GM23338 (cell line): ENCODE data around the gene SPTBN4. TPM values are rescaled to one million over a fixed set of nuclear protein-coding genes. Genes with fewer than 3 reads are reported as not detected.

ENCODE experiments used
- ATAC-seq: fragments of 200-7000 bp; cut with Tn5 transposase; 3 replicates; pipeline ENCODE4 v1.9.1; 2020
- DNase-seq: peaks from one replicate; pipeline ENCODE4 v3.0.0-alpha.2; 2015; ENCODE audit warnings: low spot score
- H2AFZ ChIP-seq: fragments of 200-600 bp; sonication (generic); 2 replicates; pipeline ENCODE4 v1.8.0; 2016; ENCODE audit warnings: antibody characterized with exemption, mild to moderate bottlenecking, moderate library complexity
- H3F3A ChIP-seq: fragments of 200-600 bp; sonication (generic); replicated peaks from 2 replicates; pipeline ENCODE4 v1.8.0; 2017; ENCODE audit warnings: antibody characterized with exemption, mixed run types, low read depth
- H3K27ac ChIP-seq: fragments of 200-600 bp; sonication (generic); 2 replicates; pipeline ENCODE4 v1.6.1; 2016; ENCODE audit warnings: low read depth
- H3K27me3 ChIP-seq: fragments of 200-600 bp; sonication (generic); 2 replicates; pipeline ENCODE4 v1.8.0; 2016; ENCODE audit warnings: mild to moderate bottlenecking, mixed run types, moderate library complexity; ENCODE audit not compliant: insufficient read depth
- H3K36me3 ChIP-seq: fragments of 200-600 bp; sonication (generic); 2 replicates; pipeline ENCODE4 v1.8.0; 2016; ENCODE audit warnings: mild to moderate bottlenecking; ENCODE audit not compliant: insufficient read depth
- H3K4me1 ChIP-seq: fragments of 200-600 bp; sonication (generic); 2 replicates; pipeline ENCODE4 v1.8.0; 2016; ENCODE audit warnings: mild to moderate bottlenecking, moderate library complexity; ENCODE audit not compliant: insufficient read depth
- H3K4me2 ChIP-seq: fragments of 200-600 bp; sonication (generic); 2 replicates; pipeline ENCODE4 v1.7.1; 2017; ENCODE audit warnings: mixed run types
- H3K4me3 ChIP-seq: fragments of 200-600 bp; sonication (generic); 2 replicates; pipeline ENCODE4 v1.6.1; 2016; ENCODE audit warnings: mixed run types
- H3K79me2 ChIP-seq: fragments of 200-600 bp; sonication (generic); replicated peaks from 2 replicates; pipeline ENCODE4 v1.8.0; 2017; ENCODE audit warnings: mild to moderate bottlenecking; ENCODE audit not compliant: insufficient read depth
- H3K9me2 ChIP-seq: fragments of 200-600 bp; sonication (generic); 2 replicates; pipeline ENCODE4 v1.8.0; 2017; ENCODE audit not compliant: insufficient read depth
- H4K20me1 ChIP-seq: fragments of 200-600 bp; sonication (generic); replicated peaks from 2 replicates; pipeline ENCODE4 v1.8.0; 2017; ENCODE audit warnings: mild to moderate bottlenecking; ENCODE audit not compliant: insufficient read depth
- H3K27ac Mint-ChIP-seq: 2 replicates; pipeline ENCODE4 v1.8.0; 2020; ENCODE audit warnings: inconsistent platforms, mild to moderate bottlenecking, moderate library complexity, mixed read lengths
- H3K27me3 Mint-ChIP-seq: 3 replicates; pipeline ENCODE4 v1.8.0; 2022; ENCODE audit warnings: low read depth, mild to moderate bottlenecking, moderate library complexity, mixed read lengths, inconsistent platforms; ENCODE audit not compliant: insufficient read depth, poor library complexity
- H3K36me3 Mint-ChIP-seq: 3 replicates; pipeline ENCODE4 v1.8.0; 2021; ENCODE audit warnings: low read depth, mild to moderate bottlenecking, inconsistent platforms, moderate library complexity, mixed read lengths
- H3K4me1 Mint-ChIP-seq: 3 replicates; pipeline ENCODE4 v1.8.0; 2020; ENCODE audit warnings: mild to moderate bottlenecking, inconsistent platforms, mixed read lengths
- H3K4me3 Mint-ChIP-seq: 3 replicates; pipeline ENCODE4 v1.8.0; 2021; ENCODE audit warnings: moderate library complexity, mild to moderate bottlenecking, inconsistent platforms, mixed read lengths
- H3K9me3 Mint-ChIP-seq: 3 replicates; pipeline ENCODE4 v1.8.0; 2020; ENCODE audit warnings: moderate library complexity, mild to moderate bottlenecking, inconsistent platforms, mixed read lengths
- CREB1 ChIP-seq: fragments of 250-450 bp; sonication (Bioruptor Pico); IDR thresholded peaks from 2 replicates; pipeline ENCODE4 v1.5.0; 2020; ENCODE audit warnings: low read depth, mild to moderate bottlenecking, moderate library complexity
- ETS1 ChIP-seq: IDR thresholded peaks from 2 replicates; pipeline ENCODE4 v1.6.1; 2016; ENCODE audit warnings: antibody characterized with exemption
- EZH2 ChIP-seq: fragments of 200-600 bp; sonication (generic); IDR thresholded peaks from one replicate; pipeline ENCODE4 v1.8.0; 2017; ENCODE audit warnings: antibody characterized with exemption, mild to moderate bottlenecking, low read depth; ENCODE audit not compliant: unreplicated experiment
- EZH2phosphoT487 ChIP-seq: fragments of 200-600 bp; sonication (generic); IDR thresholded peaks from one replicate; pipeline ENCODE4 v1.8.1; 2018; ENCODE audit warnings: antibody characterized with exemption; ENCODE audit not compliant: unreplicated experiment
- JUNB ChIP-seq: IDR thresholded peaks from one replicate; pipeline ENCODE4 v1.6.1; 2016; ENCODE audit warnings: antibody characterized with exemption; ENCODE audit not compliant: unreplicated experiment
- NANOG ChIP-seq: IDR thresholded peaks from 2 replicates; pipeline ENCODE4 v1.6.1; 2016; ENCODE audit warnings: antibody characterized with exemption, borderline replicate concordance
- POLR2AphosphoS5 ChIP-seq: IDR thresholded peaks from 2 replicates; pipeline ENCODE4 v1.6.1; 2016; ENCODE audit warnings: antibody characterized with exemption, low read depth
- REST ChIP-seq: IDR thresholded peaks from one replicate; pipeline ENCODE4 v1.6.1; 2018; ENCODE audit warnings: antibody characterized with exemption; ENCODE audit not compliant: unreplicated experiment
- STAT1 ChIP-seq: IDR thresholded peaks from one replicate; pipeline ENCODE4 v1.6.1; 2016; ENCODE audit warnings: antibody characterized with exemption; ENCODE audit not compliant: unreplicated experiment
- ZNF114 ChIP-seq: fragments of 250-450 bp; sonication (Bioruptor Pico); IDR thresholded peaks from 2 replicates; pipeline ENCODE4 v1.5.0; 2020; ENCODE audit warnings: mild to moderate bottlenecking, moderate library complexity
- ZNF331 ChIP-seq: fragments of 250-450 bp; sonication (Bioruptor Pico); IDR thresholded peaks from 2 replicates; pipeline ENCODE4 v1.5.0; 2020; ENCODE audit warnings: low read depth, mild to moderate bottlenecking, moderate library complexity
- polyA plus RNA-seq: library from polyadenylated mRNA; unstranded; fragments of >200 nt; fragmentation: Nextera tagmentation; extraction: Ambion mirVana; gene quantifications from 2 replicates; pipeline ENCODE4 v1.2.1, GENCODE V29; 2016
- total RNA-seq: library from RNA; depleted of rRNA; stranded (reverse); fragments of >200 nt; shearing (Covaris generic); gene quantifications from 2 replicates; pipeline ENCODE4 v1.2.3, GENCODE V29; 2014
- TF ChIP-seq, protein P1 (sequence below), 2 experiments: fragments of 200-600 bp in 1 of 2; sonication (generic) in 1 of 2; conservative IDR thresholded peaks; 2 replicates each; pipeline versions ENCODE4 v1.5.1 to v1.6.1; 2016 to 2017; ENCODE audit warnings: antibody characterized with exemption in 2 of 2, low read depth in 2 of 2, mild to moderate bottlenecking in 2 of 2, moderate library complexity in 1 of 2
- TF ChIP-seq, protein P2 (sequence below): fragments of 250-450 bp; sonication (Bioruptor Pico); IDR thresholded peaks from 2 replicates; pipeline ENCODE4 v1.5.0; 2020; ENCODE audit warnings: mild to moderate bottlenecking, moderate library complexity

The SPTBN4 gene
- total and polyA plus RNA-seq, 2 experiments from 2014 or later = 1.6 to 2.3 TPM

- Histone ChIP-seq H3K4me3 (no peak overlapping the region; the same call in 1 of the 2 replicates), H2AFZ (no peak overlapping the region; the same call in 1 of the 2 replicates), H3K4me2 (no peak overlapping the region; the same call in 1 of the 2 replicates), H3K36me3 (no peaks in the 10 kb centered on the region), H3K27ac (no peak overlapping the region), H3K9me2 (peaks cover 9% of the 10 kb centered on the region), H3F3A (no peaks in the 10 kb centered on the region), H3K27me3 (peaks cover 44% of the 10 kb centered on the region), H3K4me1 (no peaks in the 10 kb centered on the region; the same call in 1 of the 2 replicates), H3K79me2 (no peaks in the 10 kb centered on the region), H4K20me1 (0 out of 2 replicates have a peak, but pooled peaks cover 4% of the 10 kb centered on the region)
- ATAC-seq (no peak), DNase-seq (no peak)
- Mint-ChIP-seq H3K27me3 (peaks cover 49% of the 10 kb centered on the region), H3K36me3 (no peaks in the 10 kb centered on the region), H3K27ac (peak overlapping the region; percentile 46; the same call in 1 of the 2 replicates), H3K4me3 (peak overlapping the region; percentile 57), H3K9me3 (no peaks in the 10 kb centered on the region), H3K4me1 (peaks cover 17% of the 10 kb centered on the region; the same call in 2 of the 3 replicates)
- TF ChIP-seq CREB1 = no peak
- no peak for TF ChIP-seq JUNB
- TF ChIP-seq ETS1 = no peak
- TF ChIP-seq POLR2AphosphoS5 = no peak
- no peak for TF ChIP-seq ZNF114 (CRISPR knock-in tag)
- TF ChIP-seq, protein P1, sequence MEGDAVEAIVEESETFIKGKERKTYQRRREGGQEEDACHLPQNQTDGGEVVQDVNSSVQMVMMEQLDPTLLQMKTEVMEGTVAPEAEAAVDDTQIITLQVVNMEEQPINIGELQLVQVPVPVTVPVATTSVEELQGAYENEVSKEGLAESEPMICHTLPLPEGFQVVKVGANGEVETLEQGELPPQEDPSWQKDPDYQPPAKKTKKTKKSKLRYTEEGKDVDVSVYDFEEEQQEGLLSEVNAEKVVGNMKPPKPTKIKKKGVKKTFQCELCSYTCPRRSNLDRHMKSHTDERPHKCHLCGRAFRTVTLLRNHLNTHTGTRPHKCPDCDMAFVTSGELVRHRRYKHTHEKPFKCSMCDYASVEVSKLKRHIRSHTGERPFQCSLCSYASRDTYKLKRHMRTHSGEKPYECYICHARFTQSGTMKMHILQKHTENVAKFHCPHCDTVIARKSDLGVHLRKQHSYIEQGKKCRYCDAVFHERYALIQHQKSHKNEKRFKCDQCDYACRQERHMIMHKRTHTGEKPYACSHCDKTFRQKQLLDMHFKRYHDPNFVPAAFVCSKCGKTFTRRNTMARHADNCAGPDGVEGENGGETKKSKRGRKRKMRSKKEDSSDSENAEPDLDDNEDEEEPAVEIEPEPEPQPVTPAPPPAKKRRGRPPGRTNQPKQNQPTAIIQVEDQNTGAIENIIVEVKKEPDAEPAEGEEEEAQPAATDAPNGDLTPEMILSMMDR (conservative IDR thresholded peaks at IDR 0.05; ENCODE audit: low read depth in 2 of 2) = no peak
- no peak for TF ChIP-seq ZNF331 (CRISPR knock-in tag)
- TF ChIP-seq EZH2 = no peak
- no peak for TF ChIP-seq EZH2phosphoT487
- TF ChIP-seq REST = no peak
- TF ChIP-seq STAT1 = no peak
- no peak for TF ChIP-seq NANOG
- TF ChIP-seq, protein P2, sequence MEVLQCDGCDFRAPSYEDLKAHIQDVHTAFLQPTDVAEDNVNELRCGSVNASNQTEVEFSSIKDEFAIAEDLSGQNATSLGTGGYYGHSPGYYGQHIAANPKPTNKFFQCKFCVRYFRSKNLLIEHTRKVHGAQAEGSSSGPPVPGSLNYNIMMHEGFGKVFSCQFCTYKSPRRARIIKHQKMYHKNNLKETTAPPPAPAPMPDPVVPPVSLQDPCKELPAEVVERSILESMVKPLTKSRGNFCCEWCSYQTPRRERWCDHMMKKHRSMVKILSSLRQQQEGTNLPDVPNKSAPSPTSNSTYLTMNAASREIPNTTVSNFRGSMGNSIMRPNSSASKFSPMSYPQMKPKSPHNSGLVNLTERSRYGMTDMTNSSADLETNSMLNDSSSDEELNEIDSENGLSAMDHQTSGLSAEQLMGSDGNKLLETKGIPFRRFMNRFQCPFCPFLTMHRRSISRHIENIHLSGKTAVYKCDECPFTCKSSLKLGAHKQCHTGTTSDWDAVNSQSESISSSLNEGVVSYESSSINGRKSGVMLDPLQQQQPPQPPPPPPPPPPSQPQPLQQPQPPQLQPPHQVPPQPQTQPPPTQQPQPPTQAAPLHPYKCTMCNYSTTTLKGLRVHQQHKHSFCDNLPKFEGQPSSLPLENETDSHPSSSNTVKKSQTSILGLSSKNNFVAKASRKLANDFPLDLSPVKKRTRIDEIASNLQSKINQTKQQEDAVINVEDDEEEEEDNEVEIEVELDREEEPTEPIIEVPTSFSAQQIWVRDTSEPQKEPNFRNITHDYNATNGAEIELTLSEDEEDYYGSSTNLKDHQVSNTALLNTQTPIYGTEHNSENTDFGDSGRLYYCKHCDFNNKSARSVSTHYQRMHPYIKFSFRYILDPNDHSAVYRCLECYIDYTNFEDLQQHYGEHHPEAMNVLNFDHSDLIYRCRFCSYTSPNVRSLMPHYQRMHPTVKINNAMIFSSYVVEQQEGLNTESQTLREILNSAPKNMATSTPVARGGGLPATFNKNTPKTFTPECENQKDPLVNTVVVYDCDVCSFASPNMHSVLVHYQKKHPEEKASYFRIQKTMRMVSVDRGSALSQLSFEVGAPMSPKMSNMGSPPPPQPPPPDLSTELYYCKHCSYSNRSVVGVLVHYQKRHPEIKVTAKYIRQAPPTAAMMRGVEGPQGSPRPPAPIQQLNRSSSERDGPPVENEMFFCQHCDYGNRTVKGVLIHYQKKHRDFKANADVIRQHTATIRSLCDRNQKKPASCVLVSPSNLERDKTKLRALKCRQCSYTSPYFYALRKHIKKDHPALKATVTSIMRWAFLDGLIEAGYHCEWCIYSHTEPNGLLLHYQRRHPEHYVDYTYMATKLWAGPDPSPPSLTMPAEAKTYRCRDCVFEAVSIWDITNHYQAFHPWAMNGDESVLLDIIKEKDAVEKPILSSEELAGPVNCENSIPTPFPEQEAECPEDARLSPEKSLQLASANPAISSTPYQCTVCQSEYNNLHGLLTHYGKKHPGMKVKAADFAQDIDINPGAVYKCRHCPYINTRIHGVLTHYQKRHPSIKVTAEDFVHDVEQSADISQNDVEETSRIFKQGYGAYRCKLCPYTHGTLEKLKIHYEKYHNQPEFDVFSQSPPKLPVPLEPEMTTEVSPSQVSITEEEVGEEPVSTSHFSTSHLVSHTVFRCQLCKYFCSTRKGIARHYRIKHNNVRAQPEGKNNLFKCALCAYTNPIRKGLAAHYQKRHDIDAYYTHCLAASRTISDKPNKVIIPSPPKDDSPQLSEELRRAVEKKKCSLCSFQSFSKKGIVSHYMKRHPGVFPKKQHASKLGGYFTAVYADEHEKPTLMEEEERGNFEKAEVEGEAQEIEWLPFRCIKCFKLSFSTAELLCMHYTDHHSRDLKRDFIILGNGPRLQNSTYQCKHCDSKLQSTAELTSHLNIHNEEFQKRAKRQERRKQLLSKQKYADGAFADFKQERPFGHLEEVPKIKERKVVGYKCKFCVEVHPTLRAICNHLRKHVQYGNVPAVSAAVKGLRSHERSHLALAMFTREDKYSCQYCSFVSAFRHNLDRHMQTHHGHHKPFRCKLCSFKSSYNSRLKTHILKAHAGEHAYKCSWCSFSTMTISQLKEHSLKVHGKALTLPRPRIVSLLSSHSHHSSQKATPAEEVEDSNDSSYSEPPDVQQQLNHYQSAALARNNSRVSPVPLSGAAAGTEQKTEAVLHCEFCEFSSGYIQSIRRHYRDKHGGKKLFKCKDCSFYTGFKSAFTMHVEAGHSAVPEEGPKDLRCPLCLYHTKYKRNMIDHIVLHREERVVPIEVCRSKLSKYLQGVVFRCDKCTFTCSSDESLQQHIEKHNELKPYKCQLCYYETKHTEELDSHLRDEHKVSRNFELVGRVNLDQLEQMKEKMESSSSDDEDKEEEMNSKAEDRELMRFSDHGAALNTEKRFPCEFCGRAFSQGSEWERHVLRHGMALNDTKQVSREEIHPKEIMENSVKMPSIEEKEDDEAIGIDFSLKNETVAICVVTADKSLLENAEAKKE = no peak
Measured at GRCh38 chr19:40571005-40571318, 104.2 kb downstream of the SPTBN4 start.
